Mesendoderm (in vitro differentiated cells): ENCODE measurements around the gene RABGAP1L.
A peak's percentile ranks its signal among the peaks of the same experiment; 100 is the strongest.

ENCODE experiments used
- DNase-seq: peaks from one replicate; pipeline ENCODE4 v3.0.0; 2013
- H2AK5ac ChIP-seq: 2 replicates; pipeline ENCODE4 v1.6.1; 2013; ENCODE audit warnings: low read length, inconsistent platforms
- H2BK120ac ChIP-seq: 2 replicates; pipeline ENCODE4 v1.6.1; 2013; ENCODE audit warnings: low read depth, mild to moderate bottlenecking, low read length, moderate library complexity, mixed read lengths
- H2BK15ac ChIP-seq: replicated peaks from 2 replicates; pipeline ENCODE4 v1.6.1; 2013; ENCODE audit warnings: low read depth, mild to moderate bottlenecking, moderate library complexity
- H2BK5ac ChIP-seq: 2 replicates; pipeline ENCODE4 v1.6.1; 2013; ENCODE audit warnings: low read length, inconsistent platforms
- H3K18ac ChIP-seq: 2 replicates; pipeline ENCODE4 v1.6.1; 2013; ENCODE audit warnings: mild to moderate bottlenecking, low read length, mixed read lengths
- H3K23ac ChIP-seq: one replicate; pipeline ENCODE4 v1.6.1; 2013; ENCODE audit warnings: low read length
- H3K27ac ChIP-seq: 2 replicates; pipeline ENCODE4 v1.5.1; 2013; ENCODE audit warnings: low read depth, mild to moderate bottlenecking, inconsistent platforms, low read length, moderate library complexity
- H3K27me3 ChIP-seq: 2 replicates; pipeline ENCODE4 v1.6.1; 2013; ENCODE audit warnings: low read length, control low read depth, mild to moderate bottlenecking, inconsistent platforms; ENCODE audit not compliant: insufficient read depth, poor library complexity
- H3K36me3 ChIP-seq: 2 replicates; pipeline ENCODE4 v1.6.1; 2013; ENCODE audit warnings: low read length, inconsistent platforms; ENCODE audit not compliant: control insufficient read depth, insufficient read depth
- H3K4ac ChIP-seq: one replicate; pipeline ENCODE4 v1.6.1; 2013; ENCODE audit warnings: low read depth, mild to moderate bottlenecking, low read length, moderate library complexity
- H3K4me1 ChIP-seq: 2 replicates; pipeline ENCODE4 v1.6.1; 2013; ENCODE audit warnings: low read depth, low read length, inconsistent platforms; ENCODE audit not compliant: control insufficient read depth
- H3K4me2 ChIP-seq: 2 replicates; pipeline ENCODE4 v1.6.1; 2013; ENCODE audit warnings: low read length
- H3K4me3 ChIP-seq: 2 replicates; pipeline ENCODE4 v1.5.1; 2013; ENCODE audit warnings: mild to moderate bottlenecking, low read length
- H3K56ac ChIP-seq: one replicate; pipeline ENCODE4 v1.6.1; 2013; ENCODE audit warnings: low read length
- H3K79me1 ChIP-seq: 2 replicates; pipeline ENCODE4 v1.6.1; 2013; ENCODE audit warnings: low read length, inconsistent platforms
- H3K79me2 ChIP-seq: 2 replicates; pipeline ENCODE4 v1.6.1; 2013; ENCODE audit warnings: mild to moderate bottlenecking, low read length; ENCODE audit not compliant: control insufficient read depth, insufficient read depth
- H3K9ac ChIP-seq: 2 replicates; pipeline ENCODE4 v1.6.1; 2013; ENCODE audit warnings: low read length, inconsistent platforms
- H4K5ac ChIP-seq: one replicate; pipeline ENCODE4 v1.6.1; 2013; ENCODE audit warnings: low read length
- H4K8ac ChIP-seq: one replicate; pipeline ENCODE4 v1.6.1; 2013; ENCODE audit warnings: low read depth, mild to moderate bottlenecking, control low read depth, low read length, moderate library complexity
- WGBS: extraction: QIAGEN DNeasy Blood & Tissue Kit; methylation state at CpG from one replicate; pipeline ENCODE4 v1.1.7; 2013; ENCODE audit warnings: low lambda C conversion rate, missing lambda C conversion rate; ENCODE audit not compliant: insufficient coverage; ENCODE audit errors: extremely low coverage; 5-methylcytosine and 5-hydroxymethylcytosine counted together

The RABGAP1L gene

GRCh38 chr1:174194461-174194860, 35.1 kb downstream of the RABGAP1L start:
- WGBS, result no CpG with 5 or more reads among the region's 6 CpGs
- Histone ChIP-seq H3K27ac (no peak overlapping the region), H3K4me2 (no peak overlapping the region)

GRCh38 chr1:174197088-174197487, 37.8 kb downstream of the RABGAP1L start:
- H3K18ac ChIP-seq, result no peak overlapping the region
- H4K8ac ChIP-seq, result no peak overlapping the region
- no CpG with 5 or more reads among the region's 2 CpGs for WGBS
- H2BK15ac ChIP-seq, result no peak overlapping the region
- no peaks in the 10 kb centered on the region for H3K79me2 ChIP-seq
- H3K56ac ChIP-seq, result no peak overlapping the region
- no peak overlapping the region for H3K4me3 ChIP-seq
- H3K27me3 ChIP-seq, result no peaks in the 10 kb centered on the region
- no peak overlapping the region for H4K5ac ChIP-seq
- H3K4me2 ChIP-seq, result no peak overlapping the region
- H2BK120ac ChIP-seq, result no peak overlapping the region
- no peak overlapping the region for H3K23ac ChIP-seq
- no peaks in the 10 kb centered on the region for H3K79me1 ChIP-seq
- H3K36me3 ChIP-seq, result no peaks in the 10 kb centered on the region
- H2AK5ac ChIP-seq, result no peak overlapping the region
- H3K9ac ChIP-seq, result no peak overlapping the region
- H2BK5ac ChIP-seq, result no peak overlapping the region
- DNase-seq, result no peak
- no peak overlapping the region for H3K27ac ChIP-seq
- no peaks in the 10 kb centered on the region for H3K4me1 ChIP-seq
- H3K4ac ChIP-seq, result no peak overlapping the region

More at GRCh38 chr1:174194461-174194860, 35.1 kb downstream of the RABGAP1L start:
- Histone ChIP-seq H3K4ac (no peak overlapping the region), H2AK5ac (no peak overlapping the region), H3K79me2 (no peaks in the 10 kb centered on the region), H3K56ac (no peak overlapping the region), H3K9ac (no peak overlapping the region), H3K79me1 (no peaks in the 10 kb centered on the region), H2BK120ac (no peak overlapping the region), H3K23ac (no peak overlapping the region), H3K36me3 (no peaks in the 10 kb centered on the region), H3K18ac (no peak overlapping the region), H2BK5ac (no peak overlapping the region), H4K8ac (no peak overlapping the region), H3K4me1 (no peaks in the 10 kb centered on the region), H2BK15ac (no peak overlapping the region), H3K4me3 (no peak overlapping the region), H3K27me3 (no peaks in the 10 kb centered on the region), H4K5ac (no peak overlapping the region)
- peak; percentile 47 for DNase-seq

GRCh38 chr1:174197547-174197946, 38.2 kb downstream of the RABGAP1L start:
- H3K36me3 ChIP-seq, result no peaks in the 10 kb centered on the region

GRCh38 chr1:174198202-174198601, 38.9 kb downstream of the RABGAP1L start:
- H2BK120ac ChIP-seq, result no peak overlapping the region
- H3K79me1 ChIP-seq, result no peaks in the 10 kb centered on the region
- H3K9ac ChIP-seq, result no peak overlapping the region
- no peak overlapping the region for H3K18ac ChIP-seq
- H3K27me3 ChIP-seq, result no peaks in the 10 kb centered on the region
- H2BK5ac ChIP-seq, result no peak overlapping the region
- no peak overlapping the region for H2BK15ac ChIP-seq
- DNase-seq, result no peak
- H3K4me1 ChIP-seq, result no peaks in the 10 kb centered on the region
- no peak overlapping the region for H3K4me3 ChIP-seq
- H3K79me2 ChIP-seq, result no peaks in the 10 kb centered on the region
- H3K27ac ChIP-seq, result no peak overlapping the region
- no peak overlapping the region for H3K4me2 ChIP-seq
- H3K4ac ChIP-seq, result no peak overlapping the region
- H2AK5ac ChIP-seq, result no peak overlapping the region
- no peak overlapping the region for H3K23ac ChIP-seq
- no peaks in the 10 kb centered on the region for H3K36me3 ChIP-seq
- H3K56ac ChIP-seq, result no peak overlapping the region
- no peak overlapping the region for H4K5ac ChIP-seq
- no peak overlapping the region for H4K8ac ChIP-seq

More at GRCh38 chr1:174197547-174197946, 38.2 kb downstream of the RABGAP1L start:
- Histone ChIP-seq H2BK120ac (no peak overlapping the region), H3K4me2 (no peak overlapping the region), H3K79me2 (no peaks in the 10 kb centered on the region), H2AK5ac (no peak overlapping the region), H4K5ac (no peak overlapping the region), H3K27me3 (no peaks in the 10 kb centered on the region), H4K8ac (no peak overlapping the region), H2BK5ac (no peak overlapping the region), H3K9ac (no peak overlapping the region), H3K56ac (no peak overlapping the region), H3K18ac (no peak overlapping the region), H3K4me3 (no peak overlapping the region), H3K23ac (no peak overlapping the region), H2BK15ac (no peak overlapping the region), H3K4me1 (no peaks in the 10 kb centered on the region), H3K27ac (no peak overlapping the region), H3K4ac (no peak overlapping the region), H3K79me1 (no peaks in the 10 kb centered on the region)
- DNase-seq, result no peak
- WGBS, result no CpG with 5 or more reads among the region's 10 CpGs

GRCh38 chr1:174200746-174201145, 41.4 kb downstream of the RABGAP1L start:
- Histone ChIP-seq H3K9ac (no peak overlapping the region), H3K79me2 (no peaks in the 10 kb centered on the region), H2BK15ac (no peak overlapping the region), H3K4me1 (no peaks in the 10 kb centered on the region), H2AK5ac (no peak overlapping the region), H3K4ac (no peak overlapping the region), H3K23ac (no peak overlapping the region), H3K79me1 (no peaks in the 10 kb centered on the region), H2BK5ac (no peak overlapping the region), H3K27me3 (no peaks in the 10 kb centered on the region), H4K8ac (no peak overlapping the region), H3K4me2 (no peak overlapping the region), H4K5ac (no peak overlapping the region), H3K36me3 (no peaks in the 10 kb centered on the region), H2BK120ac (no peak overlapping the region), H3K56ac (no peak overlapping the region), H3K18ac (no peak overlapping the region), H3K27ac (no peak overlapping the region), H3K4me3 (no peak overlapping the region)
- WGBS, result no CpG with 5 or more reads among the region's 4 CpGs
- no peak for DNase-seq

GRCh38 chr1:174204697-174205308, 45.5 kb downstream of the RABGAP1L start:
- no peak overlapping the region for H3K23ac ChIP-seq
- no peak overlapping the region for H2BK5ac ChIP-seq
- no peak overlapping the region for H3K56ac ChIP-seq
- no peak overlapping the region for H3K4ac ChIP-seq
- H3K9ac ChIP-seq, result no peak overlapping the region
- DNase-seq, result no peak
- H3K36me3 ChIP-seq, result no peaks in the 10 kb centered on the region
- H2AK5ac ChIP-seq, result no peak overlapping the region
- H4K8ac ChIP-seq, result no peak overlapping the region
- H3K27ac ChIP-seq, result no peak overlapping the region
- no peak overlapping the region for H3K4me2 ChIP-seq
- H2BK120ac ChIP-seq, result no peak overlapping the region
- no peak overlapping the region for H3K4me3 ChIP-seq
- H2BK15ac ChIP-seq, result no peak overlapping the region
- H3K4me1 ChIP-seq, result no peaks in the 10 kb centered on the region
- no peaks in the 10 kb centered on the region for H3K27me3 ChIP-seq
- no peak overlapping the region for H4K5ac ChIP-seq
- H3K79me1 ChIP-seq, result peaks cover 2% of the 10 kb centered on the region
- WGBS, result no CpG with 5 or more reads among the region's 7 CpGs
- H3K79me2 ChIP-seq, result no peaks in the 10 kb centered on the region
- H3K18ac ChIP-seq, result no peak overlapping the region
